NB4 (cell line): ENCODE measurements around the gene FBXO2.

Source experiments
- CTCF ChIP-seq: IDR thresholded peaks from one replicate; pipeline ENCODE4 v1.5.1; 2012; ENCODE audit warnings: low read depth, low read length
- MAX ChIP-seq: IDR thresholded peaks from 2 replicates; pipeline ENCODE4 v1.6.1; 2011; ENCODE audit warnings: low read depth, low read length
- MYC ChIP-seq: IDR thresholded peaks from 2 replicates; pipeline ENCODE4 v1.6.1; 2011; ENCODE audit warnings: low read depth, low read length
- POLR2A ChIP-seq: IDR thresholded peaks from 2 replicates; pipeline ENCODE4 v1.6.1; 2011; ENCODE audit warnings: mild to moderate bottlenecking; ENCODE audit not compliant: insufficient read length; ENCODE audit errors: extremely low read depth

- TF ChIP-seq POLR2A = no peak
- TF ChIP-seq MAX = no peak
- no peak for TF ChIP-seq CTCF
- TF ChIP-seq MYC = no peak
Measured at GRCh38 chr1:11599891-11600576, 54.2 kb downstream of the FBXO2 start.
